GM21723 (cell line): Measurements from ENCODE around the gene SLC35B2.

Experiments
- ATAC-seq: cut with Tn5 transposase; IDR thresholded peaks from one replicate; pipeline ENCODE4 v1.9.1; 2021; ENCODE audit warnings: mild to moderate bottlenecking, moderate library complexity; ENCODE audit not compliant: unreplicated experiment

Gene SLC35B2

GRCh38 chr6:44257025-44257752 lies at the start of gene SLC35B2:
Gene SLC35B2 (minus strand): TSS chr6:44257528. CDS start chr6:44257410, 118 bp downstream.
- peak; percentile 54 for ATAC-seq

GRCh38 chr6:44306710-44307109 lies 49.4 kb upstream of the SLC35B2 start:
- ATAC-seq = no peak

GRCh38 chr6:44305200-44305725 lies 47.9 kb upstream of the SLC35B2 start:
- no peak for ATAC-seq

- ATAC-seq = no peak
Observed at GRCh38 chr6:44304282-44305199, 47.2 kb upstream of the SLC35B2 start.

- ATAC-seq = no peak
Observed at GRCh38 chr6:44303842-44304241, 46.5 kb upstream of the SLC35B2 start.

- no peak for ATAC-seq
Observed at GRCh38 chr6:44302856-44303255, 45.5 kb upstream of the SLC35B2 start.

GRCh38 chr6:44301782-44302564 lies 44.6 kb upstream of the SLC35B2 start:
- ATAC-seq = no peak

GRCh38 chr6:44301106-44301505 lies 43.8 kb upstream of the SLC35B2 start:
- ATAC-seq = no peak

- ATAC-seq = no peak
Observed at GRCh38 chr6:44300292-44300823, 43.0 kb upstream of the SLC35B2 start.

GRCh38 chr6:44298864-44299263 lies 41.5 kb upstream of the SLC35B2 start:
- no peak for ATAC-seq

GRCh38 chr6:44298055-44298803 lies 40.9 kb upstream of the SLC35B2 start:
- no peak for ATAC-seq

- ATAC-seq = no peak
Observed at GRCh38 chr6:44297063-44298038, 40.0 kb upstream of the SLC35B2 start.

GRCh38 chr6:44294832-44295791 lies 37.8 kb upstream of the SLC35B2 start:
- no peak for ATAC-seq

- no peak for ATAC-seq
Observed at GRCh38 chr6:44292661-44293365, 35.5 kb upstream of the SLC35B2 start.

GRCh38 chr6:44291841-44292240 lies 34.5 kb upstream of the SLC35B2 start:
- no peak for ATAC-seq

GRCh38 chr6:44289726-44290260 lies 32.5 kb upstream of the SLC35B2 start:
- no peak for ATAC-seq

- no peak for ATAC-seq
Observed at GRCh38 chr6:44286747-44287146, 29.4 kb upstream of the SLC35B2 start.
